ENCODE data around the gene CFL1. TPM values are rescaled to one million over a fixed set of nuclear protein-coding genes. Genes with fewer than 3 reads are reported as not detected.
A peak's percentile ranks its signal among the peaks of the same experiment; 100 is the strongest.

The CFL1 gene
- total RNA-seq, 1 donor from 2014 or later, result 947 TPM

DNA sequence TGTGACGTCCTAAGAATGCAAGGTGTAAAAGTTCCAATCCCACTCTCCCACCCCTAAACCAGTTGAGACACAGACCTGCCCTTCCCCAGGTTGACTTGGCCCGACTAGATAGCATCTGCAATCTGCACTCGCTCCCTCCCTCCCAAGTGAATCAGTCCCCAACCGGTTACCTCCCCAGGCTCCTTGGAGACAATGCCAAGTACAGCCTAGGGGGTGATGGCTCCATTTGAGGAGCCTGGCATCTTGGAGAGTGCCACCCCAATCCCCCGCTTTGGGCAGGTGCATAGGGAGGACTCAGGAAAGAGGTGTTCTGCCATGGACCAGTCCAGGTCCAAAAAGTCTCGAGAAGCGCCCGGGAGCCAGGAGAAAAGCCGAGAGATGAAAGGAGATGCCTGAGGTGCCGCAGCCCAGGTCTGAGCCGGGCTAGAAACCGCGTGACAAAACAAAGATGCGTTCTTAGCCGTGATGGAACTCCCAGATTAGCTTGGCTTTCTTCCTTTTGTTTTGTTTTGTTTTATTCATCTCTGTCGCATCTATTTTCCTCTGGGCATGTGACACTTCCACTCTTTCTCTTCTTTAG is 42.9 kb downstream of the CFL1 start:
- Mint-ChIP-seq H3K36me3 (no peaks in the 10 kb centered on the region), H3K4me1 (ENCODE audit: unreplicated experiment) (peaks cover 29% of the 10 kb centered on the region), H3K9me3 (no peaks in the 10 kb centered on the region), H3K4me3 (peak overlapping the region; percentile 9), H3K27ac (peak overlapping the region; percentile 21), H3K27me3 (no peaks in the 10 kb centered on the region)
- DNase-seq (ENCODE audit: extremely low spot score, unreplicated experiment), result no peak
- TF ChIP-seq CTCF (conservative IDR thresholded peaks at IDR 0.05), result no peak

- peak overlapping the region; percentile 85 for H3K27ac Mint-ChIP-seq
These were observed 43.6 kb downstream of the CFL1 start for GRCh38 chr11:65814131-65814985.

DNA sequence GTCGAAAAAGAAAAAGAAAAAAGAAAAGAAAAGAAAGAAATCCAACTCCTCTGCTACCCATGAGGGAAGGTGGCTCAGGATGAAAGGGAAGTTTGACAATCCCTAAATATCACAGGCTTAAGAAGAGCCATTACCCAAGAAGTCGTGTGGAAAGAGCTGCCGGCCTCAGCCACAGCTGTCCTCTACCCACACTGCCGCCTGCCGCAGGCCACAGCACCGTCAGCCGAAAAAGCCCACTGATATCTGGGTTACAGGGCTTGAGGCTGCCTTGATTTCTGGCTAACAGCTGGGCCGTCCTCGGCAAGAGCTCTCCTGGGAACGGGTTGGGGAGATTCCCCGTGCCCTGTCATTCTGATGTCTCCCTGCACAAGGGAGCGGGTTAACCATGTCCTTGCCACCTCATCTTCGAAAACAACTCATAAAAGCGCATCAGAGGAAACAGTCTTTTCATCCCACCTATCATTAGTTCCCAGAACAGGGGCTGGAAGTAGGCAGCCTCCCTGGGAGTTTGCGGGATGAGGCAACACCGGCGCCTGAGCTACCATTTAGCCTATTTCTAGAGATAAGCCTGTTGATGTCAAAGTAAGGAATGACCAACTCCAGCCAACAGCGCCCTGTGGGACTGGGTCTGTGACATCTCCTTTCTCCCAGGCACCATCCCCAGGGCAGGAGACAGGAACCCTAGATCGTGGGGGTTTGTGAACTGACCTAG is 46.1 kb downstream of the CFL1 start:
- H3K36me3 Mint-ChIP-seq, result no peaks in the 10 kb centered on the region
- no peaks in the 10 kb centered on the region for H3K27me3 Mint-ChIP-seq
- H3K9me3 Mint-ChIP-seq, result no peaks in the 10 kb centered on the region
- no peak for TF ChIP-seq CTCF (conservative IDR thresholded peaks at IDR 0.05)
- H3K4me3 Mint-ChIP-seq, result no peak overlapping the region
- H3K4me1 Mint-ChIP-seq (ENCODE audit: unreplicated experiment), result peaks cover 29% of the 10 kb centered on the region
- no peak overlapping the region for H3K27ac Mint-ChIP-seq
- no peak for DNase-seq (ENCODE audit: extremely low spot score, unreplicated experiment)

More at GRCh38 chr11:65814131-65814985, 43.6 kb downstream of the CFL1 start:
- Mint-ChIP-seq H3K36me3 (no peaks in the 10 kb centered on the region), H3K4me3 (no peak overlapping the region), H3K4me1 (ENCODE audit: unreplicated experiment) (peaks cover 29% of the 10 kb centered on the region), H3K27me3 (no peaks in the 10 kb centered on the region), H3K9me3 (no peaks in the 10 kb centered on the region)
- no peak for DNase-seq (ENCODE audit: extremely low spot score, unreplicated experiment)
- no peak for TF ChIP-seq CTCF (conservative IDR thresholded peaks at IDR 0.05)

GRCh38 chr11:65810046-65810868 is 47.7 kb downstream of the CFL1 start:
- Mint-ChIP-seq H3K4me1 (ENCODE audit: unreplicated experiment) (peaks cover 21% of the 10 kb centered on the region), H3K27me3 (no peaks in the 10 kb centered on the region), H3K27ac (no peak overlapping the region), H3K4me3 (no peak overlapping the region), H3K36me3 (no peaks in the 10 kb centered on the region), H3K9me3 (no peaks in the 10 kb centered on the region)
- no peak for DNase-seq (ENCODE audit: extremely low spot score, unreplicated experiment)
- TF ChIP-seq CTCF (conservative IDR thresholded peaks at IDR 0.05), result no peak

DNA sequence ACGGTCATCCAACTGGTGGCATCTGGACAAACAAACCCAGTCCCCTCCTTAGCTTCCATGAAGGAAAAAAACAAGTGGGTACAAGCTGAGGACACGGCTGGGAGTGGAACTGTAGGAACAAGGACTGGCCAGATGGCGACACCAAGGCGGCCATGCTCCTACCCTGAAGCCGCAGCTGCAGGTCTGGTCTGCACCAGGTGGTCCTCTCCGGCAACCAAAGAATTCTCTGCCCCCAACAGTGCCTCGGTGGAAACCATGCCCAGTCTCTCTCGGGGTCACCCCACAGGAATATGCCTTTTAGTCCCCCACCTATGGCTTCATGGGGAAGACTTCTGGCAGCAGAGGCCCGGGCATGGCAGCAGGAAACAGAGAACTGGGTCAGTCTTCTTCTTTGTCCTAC is 48.5 kb downstream of the CFL1 start:
- Mint-ChIP-seq H3K27me3 (no peaks in the 10 kb centered on the region), H3K27ac (no peak overlapping the region), H3K4me3 (no peak overlapping the region), H3K9me3 (no peaks in the 10 kb centered on the region), H3K4me1 (ENCODE audit: unreplicated experiment) (peaks cover 13% of the 10 kb centered on the region), H3K36me3 (no peaks in the 10 kb centered on the region)
- DNase-seq (ENCODE audit: extremely low spot score, unreplicated experiment), result no peak
- TF ChIP-seq CTCF (conservative IDR thresholded peaks at IDR 0.05), result no peak
